ENCODE data around the gene RIOK3. TPM values are rescaled to one million over a fixed set of nuclear protein-coding genes. Genes with fewer than 3 reads are reported as not detected.
"Not testable (repeated sequence)": the region's sequence is repeated elsewhere in the genome, so short reads cannot be mapped to it uniquely, and the experiment has no call there.

RIOK3 gene
- polyA plus RNA-seq, 5 donors = 57.0 to 82.0 (median 66.2) TPM

DNA sequence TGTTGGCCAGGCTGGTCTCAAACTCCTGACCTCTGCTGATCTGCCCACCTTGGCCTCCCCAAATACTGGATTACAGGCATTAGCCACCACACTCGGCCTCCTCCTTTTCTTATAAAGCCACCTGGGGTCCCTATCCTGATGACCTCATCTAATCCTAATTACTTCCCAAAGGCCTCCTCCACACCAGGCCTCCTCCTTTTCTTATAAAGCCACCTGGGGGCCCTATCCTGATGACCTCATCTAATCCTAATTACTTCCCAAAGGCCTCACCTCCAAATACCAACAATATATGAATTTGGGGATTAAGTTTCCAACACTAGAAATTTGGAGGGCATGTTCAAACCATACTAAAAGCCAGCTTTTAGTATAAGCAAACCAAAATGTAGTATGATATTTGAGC is 40.6 kb downstream of the RIOK3 start:
- no peak for DNase-seq

DNA sequence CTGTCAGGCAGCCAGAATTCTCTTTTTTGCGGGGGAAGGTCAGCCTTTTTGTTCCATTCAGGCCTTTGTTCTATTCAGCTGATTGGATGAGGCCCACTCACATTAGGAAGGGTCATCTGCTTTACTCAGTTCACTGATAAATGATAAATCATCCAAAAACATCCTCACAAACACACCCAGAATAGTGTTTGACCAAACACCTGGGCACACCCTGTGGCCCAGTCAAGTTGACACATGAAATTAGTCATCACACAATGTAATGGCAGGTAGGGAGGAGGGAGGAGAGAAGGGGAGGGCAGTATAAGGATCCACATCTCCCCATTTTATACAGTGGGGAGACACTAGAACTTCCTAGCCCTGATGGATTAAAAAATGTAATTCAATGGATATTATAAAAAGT is 41.9 kb downstream of the RIOK3 start:
- DNase-seq = no peak

DNA sequence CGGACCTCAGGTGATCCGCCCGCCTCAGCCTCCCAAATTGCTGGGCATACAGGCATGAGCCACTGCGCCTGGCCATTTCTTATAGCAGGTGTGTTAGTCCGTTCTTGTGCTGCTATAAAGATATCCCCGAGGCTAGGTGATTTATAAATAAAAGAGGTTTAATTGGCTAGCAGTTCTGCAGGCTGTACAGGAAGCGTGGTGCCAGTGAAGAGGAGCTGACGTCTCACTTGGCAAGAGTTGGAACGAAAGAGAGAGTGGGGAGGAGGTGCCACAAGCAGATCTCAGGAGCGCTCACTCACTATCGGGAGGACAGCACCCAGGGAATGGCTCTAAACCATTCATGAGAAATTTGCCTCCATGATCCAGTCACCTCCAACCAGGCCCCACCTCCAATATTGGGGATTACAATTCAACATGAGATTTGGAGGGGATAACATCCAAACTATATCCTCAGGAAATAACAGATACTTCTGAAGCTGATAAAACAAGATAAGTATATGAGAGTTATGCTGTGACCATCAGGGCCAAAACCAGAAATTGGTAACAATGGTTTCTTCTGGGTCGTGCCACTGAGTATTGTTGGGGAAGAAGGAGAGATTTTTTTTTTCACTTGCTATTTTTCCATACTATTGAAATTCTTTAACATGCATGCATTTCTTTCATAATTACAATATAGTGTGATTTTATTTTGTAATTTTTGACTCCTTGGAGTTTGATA is 42.8 kb downstream of the RIOK3 start:
- no peak for DNase-seq

DNA sequence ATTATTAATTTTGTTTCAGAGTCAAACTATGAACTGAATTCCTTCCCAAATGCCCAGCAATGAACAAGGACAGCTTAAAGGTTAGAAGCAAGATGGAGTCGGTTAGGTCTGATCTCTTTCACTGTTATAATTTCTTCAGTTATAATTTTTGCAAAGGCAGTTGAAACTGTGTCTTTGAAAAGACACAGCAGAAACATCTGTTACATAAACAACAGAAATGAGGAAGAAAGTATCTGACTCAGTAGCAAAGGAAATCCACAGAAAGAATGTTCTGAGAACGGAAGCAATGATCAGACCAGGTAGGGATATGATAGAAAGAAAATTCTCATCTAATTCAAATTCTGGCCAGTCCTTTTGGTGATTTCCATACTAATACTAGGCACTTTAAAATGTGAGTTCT is 45.0 kb downstream of the RIOK3 start:
- no peak for DNase-seq

DNA sequence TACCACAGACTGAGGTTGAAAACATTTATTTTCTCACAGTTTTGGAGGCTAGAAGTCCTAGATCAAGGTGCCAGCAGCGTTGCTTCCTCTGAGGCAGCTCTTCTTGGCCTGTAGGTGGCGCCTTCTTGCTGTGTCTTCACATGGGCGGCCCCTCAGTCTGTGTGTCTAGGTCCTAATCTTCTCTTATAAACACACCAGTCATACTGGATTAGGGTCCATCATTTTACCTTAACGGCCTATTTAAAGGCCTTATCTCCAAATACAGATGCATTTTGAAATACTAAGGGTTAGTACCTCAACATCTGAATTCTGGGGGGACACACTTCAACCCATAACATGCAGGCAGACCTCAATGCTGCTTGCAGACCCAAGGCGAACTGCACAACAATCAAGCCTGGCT is 45.8 kb downstream of the RIOK3 start:
- no peak for DNase-seq

DNA sequence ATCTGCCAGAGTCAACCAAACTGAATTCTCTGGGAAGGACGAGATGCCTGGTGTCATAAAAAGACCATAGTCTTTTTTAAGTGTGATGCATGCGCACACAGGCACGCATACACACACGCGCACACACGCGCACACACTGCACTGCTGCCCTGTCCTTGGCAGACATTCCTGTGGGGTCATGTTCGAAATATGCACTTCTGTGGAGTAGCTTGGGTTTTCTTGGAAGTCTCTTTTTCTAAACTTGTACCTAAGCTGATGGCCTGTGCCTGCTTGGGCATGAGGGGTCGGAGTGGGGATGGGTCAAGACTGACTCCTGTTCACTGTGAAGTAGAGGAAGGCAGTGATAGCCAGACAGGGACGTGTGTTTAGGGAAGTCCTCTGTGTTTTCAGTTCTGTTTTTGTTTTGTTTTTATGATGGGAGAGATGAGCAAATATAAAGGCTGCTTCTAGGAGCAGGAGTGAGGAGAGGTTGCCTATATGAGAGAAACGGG is 46.2 kb downstream of the RIOK3 start:
- DNase-seq = no peak

DNA sequence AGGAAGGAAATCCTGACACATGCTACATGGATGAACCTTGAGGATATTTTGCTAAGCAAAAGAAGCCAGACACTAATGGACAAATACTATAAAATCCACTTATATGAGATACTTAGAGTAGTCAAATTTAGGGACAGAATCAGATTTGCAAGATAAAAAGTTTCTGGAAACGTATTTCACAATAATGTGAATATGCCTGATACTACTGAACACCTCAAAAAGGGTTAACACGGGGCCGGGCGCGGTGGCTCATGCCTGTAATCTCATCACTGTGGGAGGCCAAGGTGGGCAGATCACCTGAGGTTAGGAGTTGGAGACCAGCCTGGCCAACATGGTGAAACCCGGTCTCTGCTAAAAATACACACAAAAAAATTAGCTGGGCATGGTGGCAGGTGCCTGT is 48.5 kb downstream of the RIOK3 start:
- no peak for DNase-seq

DNA sequence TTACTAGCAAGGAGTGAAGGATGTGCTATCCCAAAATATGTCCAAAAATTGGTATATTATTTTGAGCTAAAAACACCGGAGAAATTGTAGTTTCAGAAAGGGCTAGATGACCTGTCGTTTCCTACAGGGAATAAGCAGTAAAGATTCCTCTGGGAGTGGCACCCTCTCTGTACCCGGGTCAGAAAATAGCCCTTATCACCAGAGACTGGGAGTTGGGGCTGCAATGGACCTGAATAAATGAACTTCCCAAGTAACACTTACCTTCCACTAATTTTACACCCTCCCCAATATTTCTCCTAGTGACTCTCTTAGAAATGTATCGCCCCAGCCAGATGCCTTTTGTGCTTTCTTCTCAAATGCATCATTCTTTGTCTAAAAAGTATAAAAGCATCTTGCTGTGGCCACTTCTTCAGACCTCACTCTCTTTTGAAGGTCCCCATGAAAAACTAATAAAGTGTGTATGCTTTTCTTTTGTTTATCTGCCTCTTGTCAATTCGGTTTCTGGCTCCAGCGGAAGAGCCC is 49.5 kb downstream of the RIOK3 start:
- no peak for DNase-seq

DNA sequence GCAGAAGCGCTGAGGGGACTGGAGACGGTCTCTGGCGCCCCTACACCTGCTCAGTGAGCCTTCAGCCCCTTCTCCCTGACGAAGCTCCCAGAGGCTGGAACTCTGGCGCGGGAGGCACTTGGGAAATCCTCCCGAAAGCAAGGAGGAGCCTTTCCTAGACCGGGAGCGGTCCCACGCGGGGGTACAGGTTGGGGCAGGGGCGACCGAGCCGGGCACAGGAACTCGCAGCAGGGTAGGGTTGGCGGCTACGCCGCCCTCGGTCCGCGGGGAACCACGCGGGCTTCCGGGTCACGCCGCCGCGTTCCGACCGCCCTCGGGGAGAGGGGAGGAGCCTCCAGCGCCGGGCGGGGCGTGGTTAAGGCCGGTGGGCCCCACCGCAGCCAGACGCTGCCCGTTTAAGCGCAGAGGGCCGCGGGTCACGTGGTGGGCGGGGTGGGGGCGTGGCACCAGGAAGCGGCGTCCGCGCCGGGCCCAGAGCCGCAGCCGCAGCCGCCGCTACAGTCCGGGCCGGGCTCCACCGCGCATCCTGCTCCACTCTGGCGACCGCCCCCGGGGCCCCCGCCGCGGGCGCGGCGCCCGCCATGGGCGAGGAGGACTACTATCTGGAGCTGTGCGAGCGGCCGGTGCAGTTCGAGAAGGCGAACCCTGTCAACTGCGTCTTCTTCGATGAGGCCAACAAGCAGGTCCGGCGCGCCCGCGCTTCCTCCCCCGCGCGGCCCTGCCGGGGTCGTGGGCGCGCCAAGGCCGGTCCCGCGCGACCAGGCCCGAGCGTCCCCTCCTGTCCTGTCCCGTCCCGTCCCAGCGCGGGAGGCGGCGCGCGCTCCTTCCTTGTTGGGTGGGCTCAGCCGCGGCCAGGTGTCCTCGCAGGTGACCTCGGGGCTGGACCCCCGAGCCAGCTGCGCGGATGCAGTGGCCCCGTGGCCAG is 50.2 kb downstream of the RIOK3 start, which contains the start of gene RMC1:
TSS of gene RMC1 (plus strand) at position 474 of the 925 bp plus-strand sequence. CDS start at position 582, 108 bp downstream.
- DNase-seq = peak; percentile 95 to 97

DNA sequence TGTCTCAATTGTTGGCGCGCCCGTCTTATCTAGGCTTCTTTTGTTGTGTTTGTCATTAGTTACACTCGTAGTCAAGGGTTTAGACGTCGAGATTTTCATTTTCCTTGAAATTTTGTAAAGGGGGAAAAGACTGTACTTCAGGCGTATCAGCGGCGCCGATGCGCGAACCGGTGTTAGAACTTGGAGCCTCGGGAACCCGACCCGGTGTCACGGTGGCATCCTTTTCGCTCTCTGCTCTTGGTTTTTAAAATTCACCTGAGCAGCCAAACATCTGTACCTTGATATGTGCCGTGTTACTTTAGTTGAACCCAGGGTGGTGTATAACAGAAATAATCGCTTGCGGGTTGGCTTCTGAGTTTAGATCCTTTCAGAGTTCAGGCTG is 50.9 kb downstream of the RIOK3 start:
- no peak for DNase-seq

DNA sequence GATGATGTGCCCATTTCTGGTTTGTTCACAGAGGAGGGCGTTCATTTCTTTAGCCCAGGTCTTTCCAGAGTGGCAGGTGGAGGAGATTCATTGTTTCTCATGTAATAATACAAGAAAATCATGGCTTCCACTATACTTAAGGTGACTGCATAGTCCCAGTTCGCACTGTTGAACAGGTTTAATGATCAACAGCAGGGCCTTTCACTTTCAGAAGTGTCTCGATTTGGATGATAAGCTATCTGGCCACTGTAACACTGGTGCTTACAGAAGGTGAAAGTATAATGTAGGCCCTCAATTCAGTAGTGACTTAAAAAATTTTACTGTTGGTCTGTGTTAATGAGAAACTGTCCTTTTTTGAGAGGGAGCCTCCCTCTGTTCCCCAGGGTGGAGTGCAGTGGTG is 51.6 kb downstream of the RIOK3 start:
- DNase-seq = no peak

DNA sequence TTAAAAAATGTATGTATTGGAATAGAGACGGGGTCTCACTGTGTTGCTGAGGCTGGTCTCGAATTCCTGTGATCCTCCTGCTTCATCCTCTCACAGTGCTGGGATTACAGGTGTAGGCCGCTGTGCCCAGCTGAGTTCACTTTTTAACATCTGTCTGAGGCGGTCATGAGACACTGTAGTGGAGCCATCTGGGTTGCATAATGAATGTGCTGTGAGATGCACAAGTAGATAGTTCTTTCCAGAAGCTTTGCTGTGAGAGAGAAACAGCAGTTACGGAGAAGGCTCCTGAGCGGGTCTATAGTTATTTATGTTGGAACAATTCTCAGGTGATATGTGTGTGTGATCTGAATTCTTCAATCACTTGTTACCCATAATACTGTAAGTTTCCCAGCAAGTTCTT is 53.3 kb downstream of the RIOK3 start:
- no peak for DNase-seq

DNA sequence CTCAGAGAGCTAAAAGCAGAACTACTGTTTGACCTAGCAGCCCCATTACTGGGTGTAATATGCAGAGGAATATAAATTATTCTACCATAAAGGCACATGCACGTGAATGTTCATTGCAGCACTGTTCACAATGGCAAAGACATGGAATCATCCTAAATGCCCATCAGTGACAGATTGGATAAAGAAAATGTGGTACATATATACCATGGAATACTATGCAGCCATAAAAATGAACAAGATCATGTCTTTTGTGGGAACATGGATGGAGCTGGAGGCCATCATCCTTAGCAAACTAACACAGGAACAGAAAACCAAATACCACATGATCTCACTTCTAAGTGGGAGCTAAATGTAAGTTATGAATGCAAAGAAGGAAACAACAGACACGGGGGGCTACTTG is 57.8 kb downstream of the RIOK3 start:
- DNase-seq = not testable (repeated sequence)

DNA sequence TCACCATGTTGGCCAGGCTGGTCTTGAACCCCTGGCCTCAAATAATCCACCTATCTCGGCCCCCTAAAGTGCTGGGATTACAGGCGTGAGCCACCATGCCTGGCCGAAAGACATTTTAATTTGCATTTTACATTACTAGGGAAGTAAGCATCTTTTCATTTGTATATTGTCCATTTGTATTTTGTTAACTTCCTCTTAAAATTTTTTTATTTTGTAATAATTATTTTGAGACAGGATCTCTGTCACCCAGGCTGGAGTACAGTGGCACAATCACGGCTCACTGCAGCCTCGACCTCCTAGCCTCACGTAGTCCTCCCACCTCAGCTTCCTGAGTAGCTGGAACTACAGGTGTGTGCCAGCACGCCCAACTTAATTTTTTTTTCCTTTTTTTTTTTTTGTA is 59.1 kb downstream of the RIOK3 start:
- DNase-seq = not testable (repeated sequence)

DNA sequence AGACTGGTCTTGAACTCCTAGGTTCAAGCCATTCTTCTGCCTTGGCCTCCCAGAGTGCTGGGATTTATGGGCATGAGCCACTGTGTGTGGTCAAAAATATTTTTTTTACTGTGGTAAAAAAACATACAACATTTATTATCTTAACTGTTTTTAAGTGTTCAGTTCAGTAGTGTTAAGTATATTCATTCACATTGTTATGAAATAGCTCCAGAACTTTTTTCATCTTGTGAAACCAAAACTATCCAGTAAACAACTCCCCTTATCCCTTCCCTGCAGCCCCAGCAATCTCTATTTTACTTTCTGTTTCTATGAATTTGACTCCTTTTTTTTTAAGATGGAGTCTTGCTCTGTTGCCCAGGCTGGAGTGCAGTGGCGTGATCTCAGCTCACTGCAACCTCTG is 59.6 kb downstream of the RIOK3 start:
- no peak for DNase-seq

DNA sequence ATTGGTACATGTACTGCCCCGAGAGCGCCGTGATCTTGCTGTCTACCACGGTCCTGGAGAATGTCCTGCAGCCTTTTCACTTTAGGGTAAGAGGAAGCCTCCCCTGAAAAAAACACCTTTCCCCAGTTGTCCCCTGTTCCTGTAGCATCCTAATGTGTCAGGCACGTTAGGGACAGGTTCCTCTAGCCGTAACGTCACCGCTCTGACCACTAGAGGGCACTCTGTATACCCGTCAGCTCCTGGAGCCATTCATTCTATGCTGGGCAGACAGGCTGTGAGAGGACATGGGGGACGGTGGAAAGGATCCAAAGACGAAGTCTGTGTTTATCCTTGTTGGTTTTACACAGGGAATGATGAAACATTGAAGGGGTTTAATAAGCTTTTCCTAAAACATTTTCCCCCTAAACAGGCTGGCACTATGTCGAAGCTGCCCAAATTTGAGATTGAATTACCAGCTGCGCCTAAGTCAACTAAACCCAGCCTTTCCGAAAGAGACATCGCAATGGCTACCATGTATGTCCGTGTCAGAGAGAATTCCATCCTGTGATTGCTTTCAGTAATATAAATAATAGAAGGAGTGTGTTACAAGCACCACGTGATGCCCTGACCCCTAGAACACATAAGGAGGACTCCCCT is 62.9 kb downstream of the RIOK3 start:
- DNase-seq = peak; percentile 66 to 76

DNA sequence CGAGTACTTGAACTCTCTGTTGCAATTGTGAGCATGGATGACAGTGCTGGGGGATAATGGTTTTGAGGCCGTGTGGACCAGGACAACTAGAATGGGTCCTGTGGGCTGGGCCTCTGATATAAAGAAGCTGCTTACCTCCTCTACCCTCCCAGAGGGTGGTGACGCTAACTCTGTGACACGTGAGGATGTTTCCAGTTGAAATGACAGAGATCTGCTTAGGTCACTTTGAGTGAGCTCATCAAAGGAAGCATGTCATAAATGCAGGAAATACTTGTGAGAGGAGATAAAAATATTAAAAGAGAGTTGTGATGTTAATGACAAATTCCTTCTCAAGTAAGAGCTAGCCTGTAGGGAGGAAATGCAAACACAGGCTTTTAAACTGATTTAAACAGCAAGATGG is 66.6 kb downstream of the RIOK3 start:
- DNase-seq = no peak

DNA sequence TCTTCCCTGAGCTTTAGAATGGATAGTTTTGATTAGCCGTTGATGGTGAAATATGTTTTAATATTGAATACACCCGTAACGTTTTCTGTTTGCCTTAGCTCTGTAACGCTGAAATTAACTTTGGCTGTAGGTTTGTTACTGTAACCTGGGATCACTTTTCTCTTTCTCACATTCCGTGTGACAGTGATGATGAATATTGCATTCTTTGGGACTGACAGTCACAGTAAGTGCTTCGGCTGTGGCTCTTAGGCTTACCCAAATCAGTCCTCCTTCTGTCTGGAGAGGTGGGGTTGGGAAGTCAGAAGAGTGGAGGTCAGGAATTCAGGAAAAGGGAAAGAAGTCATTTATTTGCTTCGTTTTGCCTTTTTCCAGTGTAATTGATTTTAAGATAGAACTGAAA is 68.2 kb downstream of the RIOK3 start:
- no peak for DNase-seq

DNA sequence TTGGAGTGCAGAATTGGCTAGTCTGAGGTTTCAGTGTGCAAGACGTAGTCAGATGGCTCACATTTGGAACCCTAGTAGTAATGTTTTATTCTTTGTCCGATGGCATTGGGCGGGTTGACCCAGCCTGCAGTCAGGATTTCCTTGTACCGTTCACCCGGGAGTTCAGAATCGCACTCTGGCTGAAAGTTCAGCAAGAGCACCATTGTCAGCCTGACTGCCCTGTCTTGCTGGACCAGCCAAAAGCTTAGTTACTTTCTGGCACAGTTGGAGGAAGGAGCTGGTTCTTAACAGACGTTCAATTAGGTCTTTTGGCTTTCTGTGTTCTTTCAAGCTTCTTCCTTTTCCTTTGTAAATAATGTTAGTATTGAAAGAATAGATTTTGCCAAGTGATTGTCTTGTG is 68.8 kb downstream of the RIOK3 start:
- no peak for DNase-seq

DNA sequence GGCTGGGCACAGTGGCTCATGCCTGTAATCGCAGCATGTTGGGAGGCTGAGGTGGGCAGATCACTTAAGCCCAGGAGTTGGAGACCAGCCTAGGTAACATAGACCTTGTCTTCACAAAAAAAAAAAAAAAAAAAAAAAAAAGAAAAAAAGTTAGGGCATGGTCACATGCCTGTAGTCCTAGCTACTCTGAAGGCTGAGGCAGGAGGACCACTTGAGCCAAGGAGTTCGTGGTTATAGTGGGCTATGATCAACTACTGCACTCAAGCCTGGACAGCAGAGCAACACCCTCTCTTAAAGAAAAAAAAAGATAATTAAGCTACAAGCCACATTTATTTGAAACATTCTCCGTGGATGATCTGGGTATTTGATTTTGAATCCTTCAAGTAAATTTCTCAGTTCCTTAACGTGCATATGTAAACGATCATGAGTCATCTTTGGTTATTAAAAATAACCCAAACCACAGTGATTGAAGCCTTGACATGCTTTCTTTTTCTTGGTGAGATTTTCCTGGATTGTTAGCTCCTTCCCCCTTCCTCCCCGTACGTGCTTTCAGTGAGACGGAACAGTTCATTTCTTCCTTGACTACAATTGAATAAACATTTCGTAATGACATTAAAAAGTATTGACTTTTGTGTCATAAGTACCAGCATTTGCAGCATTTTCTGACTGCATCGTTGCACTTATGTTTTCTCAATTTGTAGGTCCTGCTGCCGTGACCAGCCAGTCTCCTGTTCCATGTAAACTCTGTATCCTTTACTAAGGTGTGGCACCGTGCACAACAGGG is 70.5 kb downstream of the RIOK3 start:
- no peak for DNase-seq

DNA sequence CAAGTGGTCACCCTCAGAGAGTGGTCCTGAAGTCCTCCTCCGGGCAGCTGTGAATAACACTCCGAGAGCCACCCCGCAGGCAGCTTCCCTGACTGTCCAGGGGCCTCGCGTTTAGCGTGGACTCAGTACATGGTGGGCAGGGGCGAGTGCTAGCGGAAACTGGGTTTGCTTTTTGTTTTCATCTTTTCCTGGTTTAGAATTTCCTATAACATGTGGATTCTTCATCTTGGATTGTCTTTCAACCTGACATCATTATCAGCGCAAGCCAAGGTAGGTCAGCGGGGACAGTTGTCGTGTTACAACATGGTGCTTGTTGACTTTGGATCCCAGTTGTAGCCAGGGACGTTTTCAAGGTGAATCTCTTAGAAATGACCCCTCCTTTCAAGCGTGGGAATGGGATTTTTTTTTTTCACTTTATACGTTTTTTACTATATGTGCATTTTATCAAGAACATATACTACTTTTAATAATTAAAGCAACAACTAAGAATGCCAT is 71.2 kb downstream of the RIOK3 start:
- no peak for DNase-seq

Data from right lung (tissue), 5 donors.